PC-3 (cell line): Measurements from ENCODE around the gene KRTAP10-10.

Experiments used
- EZH2 ChIP-seq: fragments of 300-600 bp; sonication (generic); IDR thresholded peaks from one replicate; pipeline ENCODE4 v1.6.1; 2017; ENCODE audit warnings: antibody characterized with exemption, mild to moderate bottlenecking, low read length; ENCODE audit not compliant: unreplicated experiment
- TF ChIP-seq, protein P1 (sequence below): fragments of 300-600 bp; sonication (generic); conservative IDR thresholded peaks from 2 replicates; pipeline ENCODE4 v1.5.1; 2017; ENCODE audit warnings: antibody characterized with exemption, low read depth, mild to moderate bottlenecking, low read length

DNA sequence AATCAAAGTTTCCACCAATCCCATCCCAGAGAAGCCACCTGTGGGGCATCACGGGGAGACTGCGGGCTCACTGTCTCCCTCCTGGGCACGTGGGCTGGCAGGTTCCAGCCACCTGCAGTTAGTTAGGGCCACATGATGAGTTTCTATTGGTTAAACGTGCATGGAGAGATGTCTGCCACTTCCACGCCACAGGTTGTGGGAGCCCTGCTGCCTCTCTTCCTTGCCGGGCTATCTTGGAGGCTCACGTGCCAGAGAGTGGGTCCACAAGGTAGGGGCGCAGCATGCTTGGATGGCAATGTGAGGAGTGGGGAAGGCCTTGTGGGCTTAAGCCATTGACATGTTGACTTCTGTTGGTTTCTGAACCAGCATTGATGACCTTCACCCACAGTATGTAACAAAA, 33.2 kb upstream of the KRTAP10-10 start:
- TF ChIP-seq, protein P1, sequence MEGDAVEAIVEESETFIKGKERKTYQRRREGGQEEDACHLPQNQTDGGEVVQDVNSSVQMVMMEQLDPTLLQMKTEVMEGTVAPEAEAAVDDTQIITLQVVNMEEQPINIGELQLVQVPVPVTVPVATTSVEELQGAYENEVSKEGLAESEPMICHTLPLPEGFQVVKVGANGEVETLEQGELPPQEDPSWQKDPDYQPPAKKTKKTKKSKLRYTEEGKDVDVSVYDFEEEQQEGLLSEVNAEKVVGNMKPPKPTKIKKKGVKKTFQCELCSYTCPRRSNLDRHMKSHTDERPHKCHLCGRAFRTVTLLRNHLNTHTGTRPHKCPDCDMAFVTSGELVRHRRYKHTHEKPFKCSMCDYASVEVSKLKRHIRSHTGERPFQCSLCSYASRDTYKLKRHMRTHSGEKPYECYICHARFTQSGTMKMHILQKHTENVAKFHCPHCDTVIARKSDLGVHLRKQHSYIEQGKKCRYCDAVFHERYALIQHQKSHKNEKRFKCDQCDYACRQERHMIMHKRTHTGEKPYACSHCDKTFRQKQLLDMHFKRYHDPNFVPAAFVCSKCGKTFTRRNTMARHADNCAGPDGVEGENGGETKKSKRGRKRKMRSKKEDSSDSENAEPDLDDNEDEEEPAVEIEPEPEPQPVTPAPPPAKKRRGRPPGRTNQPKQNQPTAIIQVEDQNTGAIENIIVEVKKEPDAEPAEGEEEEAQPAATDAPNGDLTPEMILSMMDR: no peak
- no peak for TF ChIP-seq EZH2
